H1 (cell line): ENCODE data around the gene SPRR4. TPM values are rescaled to one million over a fixed set of nuclear protein-coding genes. Genes with fewer than 3 reads are reported as not detected.

Experiments used
- CTCF ChIA-PET: fragments of 300-600 bp; sonication (Branson Sonifier 250); formaldehyde crosslinking; loops from one replicate; lab custom pipeline; 2021; ENCODE audit not compliant: partially characterized antibody; lab: Charles Lee
- POLR2A ChIA-PET: fragments of 300-600 bp; sonication (Branson Sonifier 250); formaldehyde crosslinking; loops from one replicate; lab custom pipeline; 2021; ENCODE audit warnings: inconsistent platforms; ENCODE audit not compliant: partially characterized antibody; lab: Charles Lee
- DNase-seq, 2 experiments: peaks; one replicate each; pipeline versions ENCODE4 v3.0.0 to v3.0.0-alpha.2; 2010 to 2022; ENCODE audit warnings: low spot score in 2 of 2, low read depth in 1 of 2, mixed read lengths in 1 of 2
- FAIRE-seq: peaks from 2 replicates; lab custom pipeline; 2011; peaks lifted over from hg19 to GRCh38; lab: Jason Lieb, UNC
- H2AFZ ChIP-seq: 2 replicates; pipeline ENCODE4 v1.8.1; 2012; ENCODE audit warnings: low read length, inconsistent platforms
- H2AK5ac ChIP-seq: 2 replicates; pipeline ENCODE4 v1.6.1; 2013; ENCODE audit warnings: low read depth, low read length
- H2BK120ac ChIP-seq: replicated peaks from 2 replicates; pipeline ENCODE3; 2013; ENCODE audit warnings: low read depth, low read length, inconsistent platforms
- H2BK12ac ChIP-seq: 2 replicates; pipeline ENCODE4 v1.6.1; 2013; ENCODE audit warnings: low read depth, low read length
- H2BK15ac ChIP-seq: 2 replicates; pipeline ENCODE4 v1.6.1; 2013; ENCODE audit warnings: low read length
- H2BK20ac ChIP-seq: 2 replicates; pipeline ENCODE4 v1.6.1; 2013; ENCODE audit warnings: low read length
- H2BK5ac ChIP-seq: 2 replicates; pipeline ENCODE4 v1.6.1; 2013; ENCODE audit warnings: low read depth, low read length
- H3K14ac ChIP-seq: 2 replicates; pipeline ENCODE4 v1.6.1; 2013; ENCODE audit warnings: inconsistent platforms; ENCODE audit not compliant: insufficient read length
- H3K18ac ChIP-seq: 2 replicates; pipeline ENCODE4 v1.6.1; 2013; ENCODE audit warnings: low read length; ENCODE audit errors: extremely low read depth
- H3K23ac ChIP-seq: 2 replicates; pipeline ENCODE4 v1.6.1; 2013; ENCODE audit warnings: inconsistent platforms; ENCODE audit not compliant: insufficient read length
- H3K23me2 ChIP-seq: 2 replicates; pipeline ENCODE4 v1.6.1; 2013; ENCODE audit warnings: low read depth, low read length
- H3K27ac ChIP-seq: 2 replicates; pipeline ENCODE4 v1.6.1; 2011; ENCODE audit warnings: low read depth, low read length, inconsistent platforms
- H3K27me3 ChIP-seq, 4 experiments: replicated peaks in 1 of 4; 1 replicate in 1 of 4; 2 replicates in 3 of 4; pipeline versions ENCODE4 v1.6.1 to v1.8.1; 2011 to 2013; ENCODE audit warnings: low read length in 3 of 4, mild to moderate bottlenecking in 3 of 4, inconsistent platforms in 2 of 4, mixed read lengths in 2 of 4, moderate library complexity in 1 of 4; ENCODE audit not compliant: control insufficient read depth in 3 of 4, insufficient read depth in 3 of 4; ENCODE audit errors: extremely low read depth in 1 of 4
- H3K36me3 ChIP-seq, 4 experiments: 2 replicates each; pipeline versions ENCODE4 v1.6.1 to v1.8.1; 2011 to 2013; ENCODE audit warnings: mild to moderate bottlenecking in 4 of 4, low read length in 3 of 4, moderate library complexity in 2 of 4, control low read depth in 1 of 4, inconsistent platforms in 1 of 4; ENCODE audit not compliant: insufficient read depth in 4 of 4, control insufficient read depth in 2 of 4
- H3K4ac ChIP-seq: replicated peaks from 2 replicates; pipeline ENCODE3; 2013; ENCODE audit warnings: low read length, low read depth, mixed read lengths, inconsistent platforms; ENCODE audit not compliant: insufficient read length
- H3K4me1 ChIP-seq, 4 experiments: replicated peaks in 1 of 4; 1 replicate in 1 of 4; 2 replicates in 3 of 4; pipeline versions ENCODE4 v1.6.1 to v1.8.1; 2011 to 2013; ENCODE audit warnings: low read length in 3 of 4, inconsistent platforms in 2 of 4, mixed read lengths in 1 of 4; ENCODE audit not compliant: insufficient read depth in 4 of 4, control insufficient read depth in 3 of 4
- H3K4me2 ChIP-seq, 2 experiments: 2 replicates each; pipeline versions ENCODE4 v1.6.1 to v1.8.1; 2011 to 2013; ENCODE audit warnings: low read depth in 2 of 2, low read length in 2 of 2, control low read depth in 1 of 2, inconsistent platforms in 1 of 2, mild to moderate bottlenecking in 1 of 2; ENCODE audit not compliant: insufficient read depth in 1 of 2
- H3K4me3 ChIP-seq, 4 experiments: fragments of 200-600, 300-600 bp in 1 of 4; sonication (generic), shearing (Covaris generic), sonication (Bioruptor Twin) in 1 of 4; 2 replicates each; pipeline versions ENCODE4 v1.5.1 to v1.8.1; 2011 to 2016; ENCODE audit warnings: low read length in 4 of 4, low read depth in 3 of 4, control low read depth in 2 of 4, inconsistent platforms in 2 of 4, mild to moderate bottlenecking in 2 of 4, mixed read lengths in 1 of 4, moderate library complexity in 1 of 4; ENCODE audit not compliant: insufficient read depth in 2 of 4; ENCODE audit errors: extremely low read depth in 1 of 4
- H3K56ac ChIP-seq: replicated peaks from 2 replicates; pipeline ENCODE3; 2013; ENCODE audit warnings: low read depth, mild to moderate bottlenecking, mixed read lengths, low read length, inconsistent platforms; ENCODE audit not compliant: insufficient read length
- H3K79me1 ChIP-seq: 2 replicates; pipeline ENCODE4 v1.6.1; 2013; ENCODE audit warnings: low read depth, low read length, control low read depth
- H3K79me2 ChIP-seq, 2 experiments: 2 replicates each; pipeline versions ENCODE4 v1.6.1 to v1.8.1; 2012 to 2013; ENCODE audit warnings: low read length in 2 of 2, mild to moderate bottlenecking in 2 of 2, inconsistent platforms in 1 of 2; ENCODE audit not compliant: insufficient read depth in 2 of 2, control insufficient read depth in 1 of 2
- H3K9ac ChIP-seq, 4 experiments: replicated peaks in 1 of 4; 1 replicate in 1 of 4; 2 replicates in 3 of 4; pipeline versions ENCODE4 v1.6.1 to v1.8.1; 2011 to 2013; ENCODE audit warnings: low read depth in 3 of 4, low read length in 3 of 4, control low read depth in 2 of 4, mild to moderate bottlenecking in 2 of 4, moderate library complexity in 2 of 4, inconsistent platforms in 1 of 4; ENCODE audit errors: extremely low read depth in 1 of 4
- H3K9me3 ChIP-seq, 2 experiments: 2 replicates each; pipeline versions ENCODE4 v1.6.1 to v1.8.1; 2012 to 2013; ENCODE audit warnings: mild to moderate bottlenecking in 2 of 2, moderate library complexity in 2 of 2, control low read depth in 1 of 2, inconsistent platforms in 1 of 2, low read depth in 1 of 2, low read length in 1 of 2, mixed read lengths in 1 of 2; ENCODE audit not compliant: insufficient read depth in 2 of 2
- H4K20me1 ChIP-seq, 2 experiments: replicated peaks in 1 of 2; 2 replicates each; pipeline versions ENCODE3 to v1.8.1; 2011 to 2013; ENCODE audit warnings: inconsistent platforms in 2 of 2, low read length in 2 of 2, mild to moderate bottlenecking in 1 of 2; ENCODE audit not compliant: insufficient read depth in 2 of 2, control insufficient read depth in 1 of 2
- H4K5ac ChIP-seq: 2 replicates; pipeline ENCODE4 v1.6.1; 2013; ENCODE audit warnings: low read length, low read depth, mixed read lengths, inconsistent platforms; ENCODE audit not compliant: insufficient read length
- H4K8ac ChIP-seq: 2 replicates; pipeline ENCODE4 v1.8.0; 2013; ENCODE audit warnings: mild to moderate bottlenecking, moderate library complexity, low read length, inconsistent platforms; ENCODE audit not compliant: insufficient read depth; ENCODE audit errors: extremely low read depth
- H4K91ac ChIP-seq: replicated peaks from 2 replicates; pipeline ENCODE3; 2013; ENCODE audit warnings: low read length, mixed read lengths, inconsistent platforms; ENCODE audit not compliant: insufficient read length
- BRCA1 ChIP-seq: IDR thresholded peaks from 2 replicates; pipeline ENCODE4 v1.6.1; 2012; ENCODE audit warnings: low read depth, low read length, improper control_type of control experiment
- CEBPB ChIP-seq: IDR thresholded peaks from 2 replicates; pipeline ENCODE4 v1.6.1; 2012; ENCODE audit warnings: low read depth, low read length
- EP300 ChIP-seq, 2 experiments: IDR thresholded peaks; 1 replicate in 1 of 2; 2 replicates in 1 of 2; pipeline ENCODE4 v1.6.1; 2011 to 2012; ENCODE audit warnings: low read depth in 2 of 2, low read length in 2 of 2, mild to moderate bottlenecking in 2 of 2, borderline replicate concordance in 1 of 2, inconsistent platforms in 1 of 2, moderate library complexity in 1 of 2
- KDM1A ChIP-seq: fragments of 200-600, 300-600 bp; sonication (generic); IDR thresholded peaks from 2 replicates; pipeline ENCODE4 v1.7.1; 2016; ENCODE audit warnings: mild to moderate bottlenecking, low read length, borderline replicate concordance
- MAFK ChIP-seq: IDR thresholded peaks from 2 replicates; pipeline ENCODE4 v1.6.1; 2012; ENCODE audit warnings: low read depth, mild to moderate bottlenecking, improper control_type of control experiment, low read length
- RAD21 ChIP-seq, 2 experiments: IDR thresholded peaks in 1 of 2; conservative IDR thresholded peaks in 1 of 2; 2 replicates each; pipeline ENCODE4 v1.6.1; 2011; ENCODE audit warnings: low read depth in 2 of 2, low read length in 2 of 2, improper control_type of control experiment in 1 of 2, inconsistent platforms in 1 of 2, mild to moderate bottlenecking in 1 of 2, moderate library complexity in 1 of 2
- RFX5 ChIP-seq: IDR thresholded peaks from 2 replicates; pipeline ENCODE4 v1.6.1; 2011; ENCODE audit warnings: low read depth, low read length, improper control_type of control experiment, borderline replicate concordance
- RXRA ChIP-seq: IDR thresholded peaks from 2 replicates; pipeline ENCODE4 v1.6.1; 2011; ENCODE audit warnings: low read depth, mild to moderate bottlenecking, low read length, moderate library complexity; ENCODE audit not compliant: insufficient read depth
- SAP30 ChIP-seq: fragments of 300-600 bp; sonication (generic); IDR thresholded peaks from 2 replicates; pipeline ENCODE4 v1.7.1; 2012; ENCODE audit warnings: low read length, moderate library complexity, mild to moderate bottlenecking, inconsistent platforms; ENCODE audit not compliant: insufficient read depth, insufficient replicate concordance
- SIN3A ChIP-seq, 2 experiments: IDR thresholded peaks in 1 of 2; conservative IDR thresholded peaks in 1 of 2; 2 replicates each; pipeline ENCODE4 v1.6.1; 2011 to 2012; ENCODE audit warnings: low read length in 2 of 2, improper control_type of control experiment in 1 of 2, low read depth in 1 of 2, mild to moderate bottlenecking in 1 of 2
- SRF ChIP-seq: IDR thresholded peaks from 2 replicates; pipeline ENCODE4 v1.6.1; 2011; ENCODE audit warnings: mild to moderate bottlenecking, low read depth, low read length, moderate library complexity
- TAF1 ChIP-seq: IDR thresholded peaks from 2 replicates; pipeline ENCODE4 v1.6.1; 2011; ENCODE audit warnings: mild to moderate bottlenecking, low read depth, low read length
- TEAD4 ChIP-seq: IDR thresholded peaks from 2 replicates; pipeline ENCODE4 v1.6.1; 2012; ENCODE audit warnings: low read depth, low read length, inconsistent platforms, mixed read lengths
- ZNF274 ChIP-seq: IDR thresholded peaks from 2 replicates; pipeline ENCODE4 v1.7.0; 2012; ENCODE audit warnings: low read length, borderline replicate concordance; ENCODE audit errors: extremely low read depth
- WGBS, 2 experiments: shearing (Covaris generic) in 1 of 2; methylation state at CpG; one replicate each; pipeline versions ENCODE4 v1.1.6 to v1.1.7; 2013 to 2015; ENCODE audit warnings: low lambda C conversion rate in 2 of 2, mixed read lengths in 2 of 2, inconsistent platforms in 1 of 2, low coverage in 1 of 2, missing lambda C conversion rate in 1 of 2; ENCODE audit not compliant: insufficient replicate concordance in 2 of 2, insufficient coverage in 1 of 2, insufficient read length in 1 of 2; ENCODE audit errors: extremely low coverage in 1 of 2, missing lambda C conversion rate in 1 of 2; 5-methylcytosine and 5-hydroxymethylcytosine counted together
- polyA plus RNA-seq, 7 experiments: library from polyadenylated mRNA; depleted of rRNA in 3 of 7; stranded (reverse) in 5 of 7; unstranded in 2 of 7; fragments of >200 nt in 5 of 7; fragments of 200-250 nt in 2 of 7; gene quantifications; 1 replicate in 5 of 7; 2 replicates in 1 of 7; 4 replicates in 1 of 7; pipeline versions ENCODE4 v1.2.1 to v1.2.3, GENCODE V29; 2011 to 2013; ENCODE audit warnings: missing spikeins in 2 of 7, mixed read lengths in 2 of 7
- total RNA-seq: library from RNA; stranded (reverse); fragmentation: NEBNext Ultra II Directional; extraction: Animal tissue kit (Norgen Biotek cat#: 25700); gene quantifications from 2 replicates; pipeline ENCODE4 v1.2.1, GENCODE V29; 2021

The SPRR4 gene
- total and polyA plus RNA-seq, 2 of the 8 experiments (the other 6 are each of a cell fraction or from before 2014, with no cell fraction given): not detected

- Histone ChIP-seq H2BK12ac (no peak overlapping the region), H3K14ac (no peak overlapping the region), H4K91ac (no peak overlapping the region), H2AFZ (no peak overlapping the region), H4K8ac (no peak overlapping the region), H3K4me2 (no peak overlapping the region), H3K9ac (no peak overlapping the region), H3K4ac (no peak overlapping the region), H2BK20ac (no peak overlapping the region), H4K20me1 (no peaks in the 10 kb centered on the region), H3K79me1 (no peaks in the 10 kb centered on the region), H4K5ac (no peak overlapping the region), H3K18ac (no peak overlapping the region), H3K36me3 (no peaks in the 10 kb centered on the region), H2BK15ac (no peak overlapping the region), H3K4me3 (no peak overlapping the region), H3K79me2 (no peaks in the 10 kb centered on the region), H3K27me3 (no peaks in the 10 kb centered on the region), H3K23me2 (no peaks in the 10 kb centered on the region), H2AK5ac (no peak overlapping the region), H3K4me1 (no peaks in the 10 kb centered on the region), H3K27ac (no peak overlapping the region), H3K56ac (no peak overlapping the region), H3K23ac (no peak overlapping the region), H2BK5ac (no peak overlapping the region), H2BK120ac (no peak overlapping the region), H3K9me3 (peaks cover 0 to 5% of the 10 kb centered on the region in 2 experiments; a peak in 1 of 4 replicates)
- CTCF ChIA-PET: interaction anchor here (1.3 kb wide), 1 partner anchor 26 kb away, joined by 3 read pairs; no protein-coding TSS in a partner anchor
- FAIRE-seq: no peak
- DNase-seq: peak in 1 of 2 experiments; percentile 4
- WGBS, 2 experiments: 78% methylated on average over 5 of the region's 5 CpGs; no CpG with 5 or more reads in 1 of the 2 experiments
- POLR2A ChIA-PET: no interaction called here
- no peak for TF ChIP-seq SAP30
- no peak for TF ChIP-seq ZNF274
- TF ChIP-seq MAFK: no peak
- TF ChIP-seq TAF1: no peak
- no peak for TF ChIP-seq SRF
- TF ChIP-seq EP300 (IDR thresholded peaks at IDR 0.05; ENCODE audit: borderline replicate concordance in 1 of 2, low read depth in 2 of 2, low read length in 2 of 2): no peak
- TF ChIP-seq RAD21 (IDR thresholded peaks at IDR 0.05 in 1 of 2, conservative IDR thresholded peaks at IDR 0.05 in 1 of 2; ENCODE audit: low read depth in 2 of 2, low read length in 2 of 2): no peak
- TF ChIP-seq TEAD4: no peak
- no peak for TF ChIP-seq KDM1A
- no peak for TF ChIP-seq SIN3A (conservative IDR thresholded peaks at IDR 0.05 in 1 of 2, IDR thresholded peaks at IDR 0.05 in 1 of 2; ENCODE audit: low read depth in 1 of 2, low read length in 2 of 2)
- no peak for TF ChIP-seq RXRA
- TF ChIP-seq BRCA1: no peak
- no peak for TF ChIP-seq CEBPB
- TF ChIP-seq RFX5: no peak
These were observed 18.7 kb upstream of the SPRR4 start for GRCh38 chr1:152951711-152952110.
